ENCODE measurements around the gene HEXIM2. TPM values are rescaled to one million over a fixed set of nuclear protein-coding genes. Genes with fewer than 3 reads are reported as not detected.
"Not testable (repeated sequence)": the region's sequence is repeated elsewhere in the genome, so short reads cannot be mapped to it uniquely, and the experiment has no call there.

The HEXIM2 gene
- total RNA-seq, 4 donors from 2014 or later = 2.2 to 10.4 (median 4.4) TPM

GRCh38 chr17:45123930-45124796 lies 37.5 kb upstream of the HEXIM2 start:
- peaks cover 49% of the 10 kb centered on the region for H3K4me1 ChIP-seq
- WGBS = 61% methylated on average over 10 of the region's 15 CpGs
- no peaks in the 10 kb centered on the region for H3K9me3 ChIP-seq
- peaks cover 15% of the 10 kb centered on the region for H3K36me3 ChIP-seq
- no peaks in the 10 kb centered on the region for H3K27me3 ChIP-seq
- peak in 1 of 2 donors; percentile 88 for DNase-seq (ENCODE audit: low spot score in 2 of 2)
- H3K27ac ChIP-seq = peak overlapping the region; percentile 65
- H3K4me3 ChIP-seq = no peak overlapping the region
- TF ChIP-seq CTCF (IDR thresholded peaks at IDR 0.05) = no peak
- TF ChIP-seq EP300 (IDR thresholded peaks at IDR 0.05) = no peak
- TF ChIP-seq POLR2A (IDR thresholded peaks at IDR 0.05) = no peak
- no peak for TF ChIP-seq POLR2AphosphoS5 (IDR thresholded peaks at IDR 0.05)

- not testable (repeated sequence) for H3K27me3 ChIP-seq; H3K4me3 ChIP-seq; H3K36me3 ChIP-seq; DNase-seq (ENCODE audit: low spot score in 2 of 2); H3K9me3 ChIP-seq
- peak overlapping the region; percentile 65 for H3K27ac ChIP-seq
- WGBS = 59% methylated on average over 5 of the region's 5 CpGs
- peaks cover 55% of the 10 kb centered on the region for H3K4me1 ChIP-seq
These were observed 36.9 kb upstream of the HEXIM2 start for GRCh38 chr17:45124797-45125122.

GRCh38 chr17:45125509-45125908 lies 36.2 kb upstream of the HEXIM2 start:
- H3K36me3 ChIP-seq = peaks cover 6% of the 10 kb centered on the region
- no peak overlapping the region for H3K4me3 ChIP-seq
- H3K27ac ChIP-seq = no peak overlapping the region
- no peaks in the 10 kb centered on the region for H3K27me3 ChIP-seq
- peaks cover 62% of the 10 kb centered on the region for H3K4me1 ChIP-seq
- 97% methylated on average over 8 of the region's 8 CpGs for WGBS
- H3K9me3 ChIP-seq = no peaks in the 10 kb centered on the region
- DNase-seq (ENCODE audit: low spot score in 2 of 2) = no peak
- TF ChIP-seq POLR2AphosphoS5 (IDR thresholded peaks at IDR 0.05) = no peak

- Histone ChIP-seq H3K36me3 (no peaks in the 10 kb centered on the region), H3K4me1 (peaks cover 79% of the 10 kb centered on the region), H3K9me3 (no peaks in the 10 kb centered on the region), H3K4me3 (no peak overlapping the region), H3K27ac (peak overlapping the region; percentile 61), H3K27me3 (no peaks in the 10 kb centered on the region)
- WGBS = 75% methylated on average over 8 of the region's 8 CpGs
- DNase-seq (ENCODE audit: low spot score in 2 of 2) = no peak
- TF ChIP-seq POLR2A (IDR thresholded peaks at IDR 0.05) = no peak
- TF ChIP-seq CTCF (IDR thresholded peaks at IDR 0.05) = no peak
- no peak for TF ChIP-seq EP300 (IDR thresholded peaks at IDR 0.05)
- TF ChIP-seq POLR2AphosphoS5 (IDR thresholded peaks at IDR 0.05) = no peak
These were observed 34.5 kb upstream of the HEXIM2 start for GRCh38 chr17:45127207-45127547.

- Histone ChIP-seq H3K4me1 (peaks cover 74% of the 10 kb centered on the region), H3K4me3 (no peak overlapping the region), H3K36me3 (no peaks in the 10 kb centered on the region), H3K27me3 (no peaks in the 10 kb centered on the region), H3K27ac (peak overlapping the region; percentile 61), H3K9me3 (no peaks in the 10 kb centered on the region)
- no peak for DNase-seq (ENCODE audit: low spot score in 2 of 2)
- WGBS = 31% methylated on average over 16 of the region's 20 CpGs
- TF ChIP-seq POLR2A (IDR thresholded peaks at IDR 0.05) = no peak
- no peak for TF ChIP-seq CTCF (IDR thresholded peaks at IDR 0.05)
- no peak for TF ChIP-seq EP300 (IDR thresholded peaks at IDR 0.05)
- TF ChIP-seq POLR2AphosphoS5 (IDR thresholded peaks at IDR 0.05) = no peak
These were observed 34.0 kb upstream of the HEXIM2 start for GRCh38 chr17:45127548-45128300.

- Histone ChIP-seq H3K4me3 (no peak overlapping the region), H3K36me3 (no peaks in the 10 kb centered on the region), H3K9me3 (no peaks in the 10 kb centered on the region), H3K27ac (peak overlapping the region; percentile 61), H3K4me1 (peaks cover 74% of the 10 kb centered on the region), H3K27me3 (no peaks in the 10 kb centered on the region)
- 79% methylated on average over 4 of the region's 5 CpGs for WGBS
- no peak for DNase-seq (ENCODE audit: low spot score in 2 of 2)
- TF ChIP-seq POLR2AphosphoS5 (IDR thresholded peaks at IDR 0.05) (no peak), EP300 (IDR thresholded peaks at IDR 0.05) (no peak), CTCF (IDR thresholded peaks at IDR 0.05) (no peak), POLR2A (IDR thresholded peaks at IDR 0.05) (no peak)
These were observed 33.3 kb upstream of the HEXIM2 start for GRCh38 chr17:45128331-45128730.
